HG02870 (cell line): ENCODE measurements around the gene FLG2.
"Not testable (repeated sequence)": the region's sequence is repeated elsewhere in the genome, so short reads cannot be mapped to it uniquely, and the experiment has no call there.

Experiments used
- ATAC-seq: cut with Tn5 transposase; IDR thresholded peaks from one replicate; pipeline ENCODE4 v1.9.1; 2021; ENCODE audit warnings: mild to moderate bottlenecking, moderate library complexity; ENCODE audit not compliant: unreplicated experiment

The FLG2 gene

GRCh38 chr1:152313319-152313801 lies 46.4 kb downstream of the FLG2 start:
- ATAC-seq = no peak

- ATAC-seq = not testable (repeated sequence)
Measured at GRCh38 chr1:152312169-152312568, 47.6 kb downstream of the FLG2 start.

- ATAC-seq = no peak
Measured at GRCh38 chr1:152309955-152310354, 49.9 kb downstream of the FLG2 start.

DNA sequence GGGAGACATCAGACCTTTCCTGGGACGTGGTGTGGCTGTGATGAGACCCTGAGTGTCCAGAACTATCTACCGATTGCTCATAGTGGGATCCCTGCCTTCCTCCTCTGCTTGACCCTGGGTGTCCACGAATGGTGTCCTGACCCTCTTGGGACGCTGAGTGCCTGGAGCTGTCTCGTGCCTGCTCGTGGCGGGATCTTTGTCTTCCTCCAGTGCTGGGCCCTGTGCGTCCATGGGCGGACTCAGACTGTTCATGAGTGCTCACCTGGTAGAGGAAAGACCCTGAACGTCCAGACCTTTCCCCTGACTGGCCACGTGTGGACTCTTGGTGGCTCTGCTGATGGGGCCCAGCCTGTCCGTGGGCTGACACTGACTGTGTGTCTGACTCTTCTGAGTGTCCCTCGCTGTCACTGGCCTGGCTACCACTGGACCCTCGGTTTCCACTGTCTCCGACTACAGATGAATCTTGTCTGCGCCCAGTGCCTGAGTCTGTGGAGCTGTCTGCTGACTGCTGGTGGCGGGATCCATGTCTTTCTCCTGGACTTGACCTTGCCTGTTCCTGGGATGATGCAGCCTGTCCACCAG lies 50.4 kb downstream of the FLG2 start:
- not testable (repeated sequence) for ATAC-seq

DNA sequence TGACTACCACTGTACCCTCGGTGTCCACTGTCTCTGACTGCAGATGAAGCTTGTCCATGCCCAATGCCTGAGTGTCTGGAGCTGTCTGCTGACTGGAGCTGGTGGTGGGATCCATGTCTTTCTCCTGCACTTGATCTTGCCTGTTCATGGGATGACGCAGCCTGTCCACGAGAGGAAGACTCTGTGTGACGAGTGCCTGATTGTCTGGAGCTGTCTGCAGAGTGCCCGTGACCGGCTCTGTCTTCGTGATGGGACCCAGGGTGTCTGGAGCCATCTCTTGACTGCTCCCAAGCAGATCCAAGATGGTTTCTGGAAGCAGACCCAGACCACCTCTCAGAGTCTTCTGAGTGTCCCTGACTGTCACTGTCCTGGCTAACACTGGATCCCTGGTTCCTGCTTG lies 51.0 kb downstream of the FLG2 start:
- not testable (repeated sequence) for ATAC-seq

GRCh38 chr1:152307970-152308369 lies 51.8 kb downstream of the FLG2 start:
- ATAC-seq = not testable (repeated sequence)

DNA sequence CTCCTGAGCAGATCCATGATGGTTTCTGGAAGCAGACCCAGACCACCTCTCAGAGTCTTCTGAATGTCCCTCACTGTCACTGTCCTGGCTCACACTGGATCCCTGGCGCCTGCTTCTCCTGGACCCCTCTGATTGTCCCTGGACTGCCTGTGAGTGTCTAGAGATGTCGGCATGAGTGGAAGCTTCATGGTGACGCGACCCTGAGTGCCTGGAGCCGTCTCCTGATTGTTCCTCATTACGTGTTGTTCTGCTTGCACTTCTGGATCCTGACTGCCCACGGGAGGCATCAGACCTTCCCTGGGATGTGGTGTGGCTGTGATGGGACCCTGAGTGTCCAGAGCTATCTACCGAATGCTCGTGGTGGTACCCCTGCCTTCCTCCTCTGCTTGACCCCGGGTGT lies 53.7 kb downstream of the FLG2 start:
- not testable (repeated sequence) for ATAC-seq

GRCh38 chr1:152304773-152305172 lies 55.0 kb downstream of the FLG2 start:
- not testable (repeated sequence) for ATAC-seq

DNA sequence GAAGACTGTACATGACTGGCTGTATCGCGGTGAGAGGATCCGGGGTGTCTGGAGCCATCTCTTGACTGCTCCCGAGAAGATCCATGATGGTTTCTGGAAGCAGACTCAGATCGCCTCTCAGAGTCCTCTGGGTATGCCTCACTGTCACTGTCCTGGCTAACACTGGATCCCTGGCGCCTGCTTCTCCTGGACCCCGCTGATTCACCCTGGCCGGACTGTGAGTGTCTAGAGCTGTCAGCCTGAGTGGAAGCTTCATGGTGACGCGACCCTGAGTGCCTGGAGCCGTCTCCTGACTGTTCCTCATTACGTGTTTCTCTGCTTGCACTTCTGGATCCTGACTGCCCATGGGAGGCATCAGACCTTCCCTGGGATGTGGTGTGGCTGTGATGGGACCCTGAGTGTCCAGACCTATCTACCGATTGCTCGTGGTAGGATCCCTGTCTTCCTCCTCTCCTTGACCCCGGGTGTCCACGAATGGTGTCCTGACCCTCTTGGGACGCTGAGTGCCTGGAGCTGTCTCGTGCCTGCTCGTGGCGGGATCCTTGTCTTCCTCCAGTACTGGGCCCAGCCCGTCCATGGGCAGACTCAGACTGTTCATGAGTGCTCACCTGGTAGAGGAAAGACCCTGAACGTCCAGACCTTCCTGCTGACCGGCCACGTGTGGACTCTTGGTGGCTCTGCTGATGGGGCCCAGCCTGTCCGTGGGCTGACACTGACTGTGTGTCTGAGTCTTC lies 56.5 kb downstream of the FLG2 start:
- not testable (repeated sequence) for ATAC-seq
